ENCODE measurements around the gene LRRK1. TPM values are rescaled to one million over a fixed set of nuclear protein-coding genes. Genes with fewer than 3 reads are reported as not detected.
A peak's percentile ranks its signal among the peaks of the same experiment; 100 is the strongest.

LRRK1 gene
- polyA plus RNA-seq, 1 donor (not counting 4 experiments of a cell fraction or from before 2014, with no cell fraction given) = 6.2 TPM

DNA sequence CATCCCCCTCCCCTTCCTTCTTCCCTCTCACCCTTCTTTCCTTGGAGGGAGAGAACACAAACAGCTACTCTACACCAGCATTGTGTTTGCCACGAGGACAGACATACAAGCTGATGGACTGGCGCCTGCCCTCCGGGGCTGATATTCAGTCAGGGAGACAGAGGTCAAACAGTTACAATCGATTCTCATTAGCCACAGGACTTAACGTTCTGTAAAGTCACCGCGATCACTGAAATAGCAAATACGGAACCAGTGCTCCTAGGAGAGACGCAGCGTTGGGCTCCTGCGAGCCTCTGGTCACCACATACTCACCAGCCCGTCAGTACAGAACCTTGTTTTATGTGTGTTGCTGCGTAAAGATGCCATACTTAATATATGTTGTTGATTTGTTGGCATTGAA lies 108.8 kb downstream of the LRRK1 start:
- Histone ChIP-seq H3K79me2 (ENCODE audit: control insufficient read depth, insufficient read depth, low read length) (no peaks in the 10 kb centered on the region), H3K4me3 (ENCODE audit: control insufficient read depth in 2 of 3, extremely low read depth in 1 of 3, insufficient read depth in 2 of 3, low read depth in 1 of 3, low read length in 3 of 3) (no peak overlapping the region), H4K20me1 (ENCODE audit: control insufficient read depth, extremely low read depth, insufficient read depth, low read length) (no peaks in the 10 kb centered on the region), H3K9me1 (ENCODE audit: control insufficient read depth, extremely low read depth, insufficient read depth, low read length) (no peaks in the 10 kb centered on the region), H3K4me2 (ENCODE audit: control insufficient read depth, extremely low read depth, insufficient read depth, low read depth, low read length) (no peak overlapping the region), H3K36me3 (ENCODE audit: control insufficient read depth in 2 of 2, extremely low read depth in 1 of 2, insufficient read depth in 2 of 2, low read length in 2 of 2) (peaks cover 9 to 24% of the 10 kb centered on the region in 2 experiments), H3K27me3 (ENCODE audit: control insufficient read depth, extremely low read depth, insufficient read depth, low read length) (no peaks in the 10 kb centered on the region), H2AFZ (ENCODE audit: control insufficient read depth, low read length) (no peak overlapping the region), H3K4me1 (ENCODE audit: control insufficient read depth, extremely low read depth, insufficient read depth, low read length) (no peaks in the 10 kb centered on the region), H3K27ac (ENCODE audit: control insufficient read depth, insufficient read depth, low read length) (no peak overlapping the region), H3K9ac (ENCODE audit: control insufficient read depth, extremely low read depth, insufficient read depth, low read length) (no peak overlapping the region), H3K9me3 (ENCODE audit: control insufficient read depth, low read depth, low read length) (no peaks in the 10 kb centered on the region)
- TF ChIP-seq EZH2 (IDR thresholded peaks at IDR 0.05; ENCODE audit: low read length) = no peak
- FAIRE-seq = no peak
- dilution Hi-C loops (cut with MboI; ENCODE audit: extremely low pct_ligation_motif_present, low sequenced_read_pairs) = no loop called here
- DNase-seq (ENCODE audit: low read depth, low spot score) = no peak

- Histone ChIP-seq H3K27ac (ENCODE audit: control insufficient read depth, insufficient read depth, low read length) (no peak overlapping the region), H3K9me3 (ENCODE audit: control insufficient read depth, low read depth, low read length) (no peaks in the 10 kb centered on the region), H3K9me1 (ENCODE audit: control insufficient read depth, extremely low read depth, insufficient read depth, low read length) (no peaks in the 10 kb centered on the region), H3K9ac (ENCODE audit: control insufficient read depth, extremely low read depth, insufficient read depth, low read length) (no peak overlapping the region), H4K20me1 (ENCODE audit: control insufficient read depth, extremely low read depth, insufficient read depth, low read length) (no peaks in the 10 kb centered on the region), H3K4me2 (ENCODE audit: control insufficient read depth, extremely low read depth, insufficient read depth, low read depth, low read length) (no peak overlapping the region), H2AFZ (ENCODE audit: control insufficient read depth, low read length) (no peak overlapping the region), H3K36me3 (ENCODE audit: control insufficient read depth in 2 of 2, extremely low read depth in 1 of 2, insufficient read depth in 2 of 2, low read length in 2 of 2) (peaks cover 9 to 24% of the 10 kb centered on the region in 2 experiments), H3K4me3 (ENCODE audit: control insufficient read depth in 2 of 3, extremely low read depth in 1 of 3, insufficient read depth in 2 of 3, low read depth in 1 of 3, low read length in 3 of 3) (no peak overlapping the region), H3K27me3 (ENCODE audit: control insufficient read depth, extremely low read depth, insufficient read depth, low read length) (no peaks in the 10 kb centered on the region), H3K4me1 (ENCODE audit: control insufficient read depth, extremely low read depth, insufficient read depth, low read length) (no peaks in the 10 kb centered on the region), H3K79me2 (ENCODE audit: control insufficient read depth, insufficient read depth, low read length) (no peaks in the 10 kb centered on the region)
- FAIRE-seq = no peak
- TF ChIP-seq, protein P1, sequence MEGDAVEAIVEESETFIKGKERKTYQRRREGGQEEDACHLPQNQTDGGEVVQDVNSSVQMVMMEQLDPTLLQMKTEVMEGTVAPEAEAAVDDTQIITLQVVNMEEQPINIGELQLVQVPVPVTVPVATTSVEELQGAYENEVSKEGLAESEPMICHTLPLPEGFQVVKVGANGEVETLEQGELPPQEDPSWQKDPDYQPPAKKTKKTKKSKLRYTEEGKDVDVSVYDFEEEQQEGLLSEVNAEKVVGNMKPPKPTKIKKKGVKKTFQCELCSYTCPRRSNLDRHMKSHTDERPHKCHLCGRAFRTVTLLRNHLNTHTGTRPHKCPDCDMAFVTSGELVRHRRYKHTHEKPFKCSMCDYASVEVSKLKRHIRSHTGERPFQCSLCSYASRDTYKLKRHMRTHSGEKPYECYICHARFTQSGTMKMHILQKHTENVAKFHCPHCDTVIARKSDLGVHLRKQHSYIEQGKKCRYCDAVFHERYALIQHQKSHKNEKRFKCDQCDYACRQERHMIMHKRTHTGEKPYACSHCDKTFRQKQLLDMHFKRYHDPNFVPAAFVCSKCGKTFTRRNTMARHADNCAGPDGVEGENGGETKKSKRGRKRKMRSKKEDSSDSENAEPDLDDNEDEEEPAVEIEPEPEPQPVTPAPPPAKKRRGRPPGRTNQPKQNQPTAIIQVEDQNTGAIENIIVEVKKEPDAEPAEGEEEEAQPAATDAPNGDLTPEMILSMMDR (optimal IDR thresholded peaks at IDR 0.05 in 1 of 3, IDR thresholded peaks at IDR 0.05 in 1 of 3, conservative IDR thresholded peaks at IDR 0.05 in 1 of 3; ENCODE audit: extremely low read depth in 1 of 3, insufficient read depth in 2 of 3, low read length in 3 of 3) = no peak
- TF ChIP-seq EZH2 (IDR thresholded peaks at IDR 0.05; ENCODE audit: low read length) = no peak
- DNase-seq (ENCODE audit: low read depth, low spot score) = no peak
- dilution Hi-C loops (cut with MboI; ENCODE audit: extremely low pct_ligation_motif_present, low sequenced_read_pairs) = no loop called here
Observed at GRCh38 chr15:101028321-101028720, 109.2 kb downstream of the LRRK1 start.

- Histone ChIP-seq H3K4me3 (ENCODE audit: control insufficient read depth in 2 of 3, extremely low read depth in 1 of 3, insufficient read depth in 2 of 3, low read depth in 1 of 3, low read length in 3 of 3) (no peak overlapping the region), H2AFZ (ENCODE audit: control insufficient read depth, low read length) (no peak overlapping the region), H3K36me3 (ENCODE audit: control insufficient read depth in 2 of 2, extremely low read depth in 1 of 2, insufficient read depth in 2 of 2, low read length in 2 of 2) (peaks cover 9 to 24% of the 10 kb centered on the region in 2 experiments), H3K79me2 (ENCODE audit: control insufficient read depth, insufficient read depth, low read length) (no peaks in the 10 kb centered on the region), H3K9ac (ENCODE audit: control insufficient read depth, extremely low read depth, insufficient read depth, low read length) (no peak overlapping the region), H3K27ac (ENCODE audit: control insufficient read depth, insufficient read depth, low read length) (no peak overlapping the region), H4K20me1 (ENCODE audit: control insufficient read depth, extremely low read depth, insufficient read depth, low read length) (no peaks in the 10 kb centered on the region), H3K4me2 (ENCODE audit: control insufficient read depth, extremely low read depth, insufficient read depth, low read depth, low read length) (no peak overlapping the region), H3K27me3 (ENCODE audit: control insufficient read depth, extremely low read depth, insufficient read depth, low read length) (no peaks in the 10 kb centered on the region), H3K9me3 (ENCODE audit: control insufficient read depth, low read depth, low read length) (no peaks in the 10 kb centered on the region), H3K4me1 (ENCODE audit: control insufficient read depth, extremely low read depth, insufficient read depth, low read length) (peaks cover 4% of the 10 kb centered on the region), H3K9me1 (ENCODE audit: control insufficient read depth, extremely low read depth, insufficient read depth, low read length) (no peaks in the 10 kb centered on the region)
- FAIRE-seq = no peak
- no peak for DNase-seq (ENCODE audit: low read depth, low spot score)
- dilution Hi-C loops (cut with MboI; ENCODE audit: extremely low pct_ligation_motif_present, low sequenced_read_pairs) = no loop called here
- TF ChIP-seq, protein P1 (optimal IDR thresholded peaks at IDR 0.05 in 1 of 3, IDR thresholded peaks at IDR 0.05 in 1 of 3, conservative IDR thresholded peaks at IDR 0.05 in 1 of 3; ENCODE audit: extremely low read depth in 1 of 3, insufficient read depth in 2 of 3, low read length in 3 of 3) = peak in 1 of 3 experiments; percentile 8
- no peak for TF ChIP-seq EZH2 (IDR thresholded peaks at IDR 0.05; ENCODE audit: low read length)
Observed at GRCh38 chr15:101028772-101029438, 109.7 kb downstream of the LRRK1 start.
